A549 (cell line): ENCODE data around the gene TMEM115. TPM values are rescaled to one million over a fixed set of nuclear protein-coding genes. Genes with fewer than 3 reads are reported as not detected.

Source experiments
- ATAC-seq, 2 experiments: fragments of 200-7000 bp in 1 of 2; fragments of >200 bp in 1 of 2; cut with Nextera tagmentation in 1 of 2; cut with Tn5 transposase in 1 of 2; 3 replicates each; pipeline versions ENCODE4 v1.8.0 to v1.9.1; 2018 to 2020; ENCODE audit warnings: mild to moderate bottlenecking in 1 of 2, moderate library complexity in 1 of 2
- CTCF ChIA-PET: fragments of 300-600 bp; sonication (Branson Sonifier 250); formaldehyde crosslinking; extraction: SDS; loops from one replicate; lab custom pipeline; 2021; ENCODE audit warnings: antibody characterized with exemption, inconsistent platforms; lab: Yijun Ruan, JAX
- POLR2A ChIA-PET: fragments of 350-600 bp; formaldehyde crosslinking; extraction: SDS; loops from one replicate; lab custom pipeline; 2021; ENCODE audit warnings: antibody characterized with exemption, inconsistent platforms; lab: Yijun Ruan, JAX
- DNase-seq, 2 experiments: peaks; one replicate each; pipeline versions ENCODE4 v3.0.0 to v3.0.0-alpha.2; 2011 to 2016; ENCODE audit warnings: low read depth in 1 of 2, low spot score in 1 of 2
- FAIRE-seq: peaks from 2 replicates; lab custom pipeline; 2011; peaks lifted over from hg19 to GRCh38; lab: Jason Lieb, UNC
- H3K27ac ChIP-seq, 2 experiments: fragments of >200 bp; sonication (Bioruptor Twin); formaldehyde crosslinking; 3 replicates each; pipeline ENCODE4 v1.5.1; 2016 to 2017
- H3K4me1 ChIP-seq: fragments of >200 bp; sonication (Bioruptor Twin); formaldehyde crosslinking; 3 replicates; pipeline ENCODE4 v1.6.1; 2016
- H3K4me2 ChIP-seq: fragments of >200 bp; sonication (Bioruptor Twin); formaldehyde crosslinking; 3 replicates; pipeline ENCODE4 v1.6.1; 2016
- H3K4me3 ChIP-seq: fragments of >200 bp; sonication (Bioruptor Twin); formaldehyde crosslinking; 3 replicates; pipeline ENCODE4 v1.5.1; 2016
- H3K9me3 ChIP-seq: fragments of >200 bp; sonication (Bioruptor Twin); formaldehyde crosslinking; 3 replicates; pipeline ENCODE4 v1.6.1; 2016
- CBX2 ChIP-seq: fragments of 200-600 bp; sonication (generic); IDR thresholded peaks from 2 replicates; pipeline ENCODE4 v1.6.1; 2016; ENCODE audit warnings: low read depth, mild to moderate bottlenecking, borderline replicate concordance
- EHF ChIP-seq: fragments of 250-450 bp; sonication (Bioruptor Pico); IDR thresholded peaks from 2 replicates; pipeline ENCODE4 v1.5.0; 2020; ENCODE audit warnings: mild to moderate bottlenecking
- EHMT2 ChIP-seq: fragments of 200-600 bp; sonication (generic); IDR thresholded peaks from 2 replicates; pipeline ENCODE4 v1.6.1; 2016; ENCODE audit warnings: antibody characterized with exemption, low read depth, mild to moderate bottlenecking, moderate library complexity
- FOSB ChIP-seq: fragments of 250-450 bp; sonication (Bioruptor Pico); IDR thresholded peaks from 2 replicates; pipeline ENCODE4 v1.5.0; 2020; ENCODE audit warnings: mild to moderate bottlenecking, moderate library complexity
- FOSL2 ChIP-seq, 2 experiments: fragments of 450-650 bp in 1 of 2; fragments of >200 bp in 1 of 2; sonication (Bioruptor Twin) in 1 of 2; formaldehyde crosslinking; IDR thresholded peaks; 2 replicates each; pipeline versions ENCODE4 v1.5.0 to v1.6.1; 2016 to 2020; ENCODE audit warnings: mild to moderate bottlenecking in 1 of 2, moderate library complexity in 1 of 2
- HEYL ChIP-seq: fragments of 250-450 bp; sonication (Bioruptor Pico); IDR thresholded peaks from 2 replicates; pipeline ENCODE4 v1.8.0; 2021; ENCODE audit warnings: mild to moderate bottlenecking, moderate library complexity
- HOXB5 ChIP-seq: fragments of 250-450 bp; sonication (Bioruptor Pico); IDR thresholded peaks from 2 replicates; pipeline ENCODE4 v1.5.0; 2020; ENCODE audit warnings: mild to moderate bottlenecking, moderate library complexity
- JUN ChIP-seq, 2 experiments: fragments of >200 bp; sonication (Bioruptor Twin); formaldehyde crosslinking; IDR thresholded peaks; 2 replicates in 1 of 2; 3 replicates in 1 of 2; pipeline ENCODE4 v1.6.1; 2016 to 2017
- KDM5A ChIP-seq: fragments of 200-600 bp; sonication (generic); IDR thresholded peaks from 2 replicates; pipeline ENCODE4 v1.6.1; 2016; ENCODE audit warnings: antibody characterized with exemption, mild to moderate bottlenecking
- MAFK ChIP-seq: fragments of 450-650 bp; IDR thresholded peaks from 2 replicates; pipeline ENCODE4 v1.6.1; 2014; ENCODE audit not compliant: partially characterized antibody
- MYC ChIP-seq: IDR thresholded peaks from 2 replicates; pipeline ENCODE4 v1.6.1; 2012; ENCODE audit warnings: mild to moderate bottlenecking, inconsistent platforms, low read length, improper control_type of control experiment, borderline replicate concordance
- POLR2AphosphoS2 ChIP-seq: conservative IDR thresholded peaks from 2 replicates; pipeline ENCODE4 v1.6.1; 2012; ENCODE audit warnings: low read length, improper control_type of control experiment, inconsistent platforms
- SMC3 ChIP-seq: fragments of >200 bp; sonication (Bioruptor Twin); formaldehyde crosslinking; IDR thresholded peaks from 3 replicates; pipeline ENCODE4 v1.6.1; 2018; ENCODE audit warnings: inconsistent platforms
- WGBS: methylation state at CpG from one replicate; pipeline ENCODE4 v1.1.6; 2017; ENCODE audit errors: missing lambda C conversion rate; 5-methylcytosine and 5-hydroxymethylcytosine counted together
- polyA plus RNA-seq, 4 experiments: library from polyadenylated mRNA; depleted of rRNA in 3 of 4; stranded (reverse); fragments of >200 nt; fragmentation: RNase III in 1 of 4; extraction: RNeasy Plus Mini Kit Qiagen cat#74134 plus additional on column Dnase treatment in 1 of 4; gene quantifications; 2 replicates in 3 of 4; 3 replicates in 1 of 4; pipeline ENCODE4 v1.2.3, GENCODE V29; 2011 to 2017
- TF ChIP-seq, protein P1 (sequence below): fragments of 450-650 bp; IDR thresholded peaks from 2 replicates; pipeline ENCODE4 v1.6.1; 2014; ENCODE audit warnings: antibody characterized with exemption
- TF ChIP-seq, protein P2 (sequence below): fragments of >200 bp; sonication (Bioruptor Twin); formaldehyde crosslinking; IDR thresholded peaks from 3 replicates; pipeline ENCODE4 v1.6.1; 2016
- TF ChIP-seq, protein P3 (sequence below): fragments of >200 bp; sonication (Bioruptor Twin); formaldehyde crosslinking; IDR thresholded peaks from 2 replicates; pipeline ENCODE4 v1.6.1; 2016
- TF ChIP-seq, protein P4 (sequence below): IDR thresholded peaks from 2 replicates; pipeline ENCODE4 v1.6.1; 2012; ENCODE audit warnings: low read depth, borderline replicate concordance
- TF ChIP-seq, protein P5 (sequence below): fragments of 250-450 bp; sonication (Bioruptor Pico); IDR thresholded peaks from 2 replicates; pipeline ENCODE4 v1.5.0; 2021; ENCODE audit warnings: mild to moderate bottlenecking, moderate library complexity, borderline replicate concordance

The TMEM115 gene
- polyA plus RNA-seq, 2 of the 4 experiments (the other 2 are of a cell fraction), result 17.4 to 26.8 TPM

DNA sequence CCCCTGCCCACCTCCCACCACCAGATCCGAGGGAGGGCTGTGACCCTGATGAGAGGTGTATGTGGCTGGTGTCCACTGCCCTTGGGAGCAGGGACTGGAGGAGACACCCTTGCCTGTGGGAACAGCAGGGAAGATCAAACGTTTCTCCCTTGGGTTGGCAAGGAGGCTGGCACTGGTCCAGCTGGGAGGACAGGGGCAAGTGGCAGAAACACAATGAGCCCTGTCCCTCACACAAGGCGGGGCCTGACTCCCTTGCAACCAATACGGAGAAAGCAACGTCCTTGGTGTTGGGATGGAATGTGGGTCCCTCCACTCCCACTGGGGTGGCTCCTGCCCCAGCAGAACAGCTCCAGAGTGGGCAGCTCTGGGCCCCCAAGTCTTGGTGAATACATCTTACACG lies 42.0 kb downstream of the TMEM115 start:
- WGBS, result 56% methylated on average over 5 of the region's 6 CpGs
- H3K9me3 ChIP-seq, result no peaks in the 10 kb centered on the region
- DNase-seq (no peak), FAIRE-seq (no peak), ATAC-seq (no peak)
- CTCF ChIA-PET, result interaction anchor here (2.3 kb wide), 1 partner anchor 11 kb away, joined by 8 read pairs; the partner anchor contains the start of gene TUSC2
- H3K4me1 ChIP-seq, result peaks cover 31% of the 10 kb centered on the region
- TF ChIP-seq, protein P1, sequence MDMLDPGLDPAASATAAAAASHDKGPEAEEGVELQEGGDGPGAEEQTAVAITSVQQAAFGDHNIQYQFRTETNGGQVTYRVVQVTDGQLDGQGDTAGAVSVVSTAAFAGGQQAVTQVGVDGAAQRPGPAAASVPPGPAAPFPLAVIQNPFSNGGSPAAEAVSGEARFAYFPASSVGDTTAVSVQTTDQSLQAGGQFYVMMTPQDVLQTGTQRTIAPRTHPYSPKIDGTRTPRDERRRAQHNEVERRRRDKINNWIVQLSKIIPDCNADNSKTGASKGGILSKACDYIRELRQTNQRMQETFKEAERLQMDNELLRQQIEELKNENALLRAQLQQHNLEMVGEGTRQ, result no peak
- TF ChIP-seq, protein P2, sequence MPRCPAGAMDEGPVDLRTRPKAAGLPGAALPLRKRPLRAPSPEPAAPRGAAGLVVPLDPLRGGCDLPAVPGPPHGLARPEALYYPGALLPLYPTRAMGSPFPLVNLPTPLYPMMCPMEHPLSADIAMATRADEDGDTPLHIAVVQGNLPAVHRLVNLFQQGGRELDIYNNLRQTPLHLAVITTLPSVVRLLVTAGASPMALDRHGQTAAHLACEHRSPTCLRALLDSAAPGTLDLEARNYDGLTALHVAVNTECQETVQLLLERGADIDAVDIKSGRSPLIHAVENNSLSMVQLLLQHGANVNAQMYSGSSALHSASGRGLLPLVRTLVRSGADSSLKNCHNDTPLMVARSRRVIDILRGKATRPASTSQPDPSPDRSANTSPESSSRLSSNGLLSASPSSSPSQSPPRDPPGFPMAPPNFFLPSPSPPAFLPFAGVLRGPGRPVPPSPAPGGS, result no peak
- no peak for TF ChIP-seq SMC3
- TF ChIP-seq EHMT2, result no peak
- TF ChIP-seq POLR2AphosphoS2, result no peak
- TF ChIP-seq MAFK, result no peak
- TF ChIP-seq, protein P3, sequence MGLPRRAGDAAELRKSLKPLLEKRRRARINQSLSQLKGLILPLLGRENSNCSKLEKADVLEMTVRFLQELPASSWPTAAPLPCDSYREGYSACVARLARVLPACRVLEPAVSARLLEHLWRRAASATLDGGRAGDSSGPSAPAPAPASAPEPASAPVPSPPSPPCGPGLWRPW, result no peak
- TF ChIP-seq HOXB5 (CRISPR knock-in tag), result no peak
- no peak for TF ChIP-seq JUN (IDR thresholded peaks at IDR 0.05)
- no peak for TF ChIP-seq FOSB (CRISPR knock-in tag)
- TF ChIP-seq, protein P4, sequence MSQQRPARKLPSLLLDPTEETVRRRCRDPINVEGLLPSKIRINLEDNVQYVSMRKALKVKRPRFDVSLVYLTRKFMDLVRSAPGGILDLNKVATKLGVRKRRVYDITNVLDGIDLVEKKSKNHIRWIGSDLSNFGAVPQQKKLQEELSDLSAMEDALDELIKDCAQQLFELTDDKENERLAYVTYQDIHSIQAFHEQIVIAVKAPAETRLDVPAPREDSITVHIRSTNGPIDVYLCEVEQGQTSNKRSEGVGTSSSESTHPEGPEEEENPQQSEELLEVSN, result no peak
- TF ChIP-seq, protein P5, sequence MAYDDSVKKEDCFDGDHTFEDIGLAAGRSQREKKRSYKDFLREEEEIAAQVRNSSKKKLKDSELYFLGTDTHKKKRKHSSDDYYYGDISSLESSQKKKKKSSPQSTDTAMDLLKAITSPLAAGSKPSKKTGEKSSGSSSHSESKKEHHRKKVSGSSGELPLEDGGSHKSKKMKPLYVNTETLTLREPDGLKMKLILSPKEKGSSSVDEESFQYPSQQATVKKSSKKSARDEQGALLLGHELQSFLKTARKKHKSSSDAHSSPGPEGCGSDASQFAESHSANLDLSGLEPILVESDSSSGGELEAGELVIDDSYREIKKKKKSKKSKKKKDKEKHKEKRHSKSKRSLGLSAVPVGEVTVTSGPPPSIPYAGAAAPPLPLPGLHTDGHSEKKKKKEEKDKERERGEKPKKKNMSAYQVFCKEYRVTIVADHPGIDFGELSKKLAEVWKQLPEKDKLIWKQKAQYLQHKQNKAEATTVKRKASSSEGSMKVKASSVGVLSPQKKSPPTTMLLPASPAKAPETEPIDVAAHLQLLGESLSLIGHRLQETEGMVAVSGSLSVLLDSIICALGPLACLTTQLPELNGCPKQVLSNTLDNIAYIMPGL (CRISPR knock-in tag), result no peak
- no peak for TF ChIP-seq EHF (CRISPR knock-in tag)
- no peak for TF ChIP-seq MYC
- TF ChIP-seq CBX2, result no peak
- TF ChIP-seq HEYL (CRISPR knock-in tag), result no peak
- TF ChIP-seq KDM5A, result no peak
- POLR2A ChIA-PET, result interaction anchor here (1.3 kb wide), 1 partner anchor 20 kb away, joined by 4 read pairs; no protein-coding TSS in a partner anchor
- no peak overlapping the region for H3K4me3 ChIP-seq
- peak overlapping the region; percentile 39 to 78; a peak in 4 of 6 replicates for H3K27ac ChIP-seq
- peak overlapping the region; percentile 66 for H3K4me2 ChIP-seq

DNA sequence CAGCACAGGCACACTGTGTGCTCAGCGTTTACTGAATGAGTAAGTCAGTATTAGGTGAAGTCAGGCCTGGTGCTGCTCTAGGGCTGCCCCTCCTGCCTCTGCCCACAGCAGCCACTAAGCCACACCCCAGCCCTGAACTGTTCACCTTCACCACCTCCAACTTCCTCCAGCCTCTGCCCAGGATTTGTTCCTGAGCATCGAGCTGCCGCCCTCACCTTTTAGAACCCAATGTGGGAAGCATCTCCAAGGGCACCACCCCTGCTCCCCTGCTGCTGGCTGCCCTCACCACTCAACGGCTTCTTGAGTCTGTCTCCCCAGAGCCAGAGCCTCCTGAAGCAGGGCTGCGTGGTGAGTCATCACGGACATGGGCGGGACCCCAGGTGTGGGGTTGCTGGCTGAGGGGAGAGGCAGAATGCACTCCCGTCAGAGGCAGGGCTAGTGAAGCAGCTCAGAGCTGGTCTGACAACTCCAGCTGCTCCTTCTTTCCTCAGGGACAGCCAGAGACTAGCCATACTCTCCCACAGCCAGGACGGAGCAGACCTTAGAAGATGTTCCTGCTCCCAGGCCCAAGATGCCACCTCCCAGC lies 42.6 kb downstream of the TMEM115 start:
- 9% methylated on average over 8 of the region's 9 CpGs for WGBS
- FAIRE-seq (no peak), DNase-seq (peak in 1 of 2 experiments; percentile 73), ATAC-seq (peak; percentile 55 to 62)
- Histone ChIP-seq H3K27ac (peak overlapping the region; percentile 39 to 78; a peak in 4 of 6 replicates), H3K4me1 (peaks cover 26% of the 10 kb centered on the region), H3K4me3 (no peak overlapping the region), H3K9me3 (no peaks in the 10 kb centered on the region), H3K4me2 (peak overlapping the region; percentile 66)
- TF ChIP-seq, protein P2, result no peak
- TF ChIP-seq FOSL2 (IDR thresholded peaks at IDR 0.05), result no peak
- TF ChIP-seq FOSL2 (CRISPR knock-in tag; IDR thresholded peaks at IDR 0.05), result peak; percentile 88
- CTCF ChIA-PET, result no interaction called here
- POLR2A ChIA-PET, result interaction anchor here (1.3 kb wide), 1 partner anchor 20 kb away, joined by 4 read pairs; no protein-coding TSS in a partner anchor
